Endothelial cell of umbilical vein (primary cell): ENCODE results near the gene CCDC60. TPM values are rescaled to one million over a fixed set of nuclear protein-coding genes. Genes with fewer than 3 reads are reported as not detected.

Experiments used
- BruUV-seq: library from RNA; stranded (reverse); fragments of 400-500 nt; replicated peaks from 2 replicates; lab custom pipeline; 2021; lab: Mats Ljungman, UMichigan
- CTCF ChIA-PET: fragments of 300-600, 350-600 bp; sonication (Branson Sonifier 250); formaldehyde crosslinking; loops from one replicate; lab custom pipeline; 2021; ENCODE audit warnings: antibody characterized with exemption, inconsistent platforms; lab: Charles Lee
- POLR2A ChIA-PET: fragments of 300-600, 350-600 bp; sonication (Branson Sonifier 250); formaldehyde crosslinking; loops from one replicate; lab custom pipeline; 2021; ENCODE audit warnings: antibody characterized with exemption, inconsistent platforms; lab: Charles Lee
- DNase-seq: peaks from one replicate; pipeline ENCODE4 v3.0.0-alpha.2; 2011; ENCODE audit warnings: low read depth, low spot score
- FAIRE-seq: peaks from 2 replicates; lab custom pipeline; 2011; peaks lifted over from hg19 to GRCh38; lab: Jason Lieb, UNC
- H2AFZ ChIP-seq: 2 replicates; pipeline ENCODE4 v1.6.0; 2012; ENCODE audit warnings: low read depth, low read length, control low read depth, inconsistent platforms
- H3K27ac ChIP-seq: 2 replicates; pipeline ENCODE4 v1.5.1; 2011; ENCODE audit warnings: low read depth, mild to moderate bottlenecking, control low read depth, low read length, moderate library complexity; ENCODE audit not compliant: insufficient read depth
- H3K27me3 ChIP-seq, 2 experiments: 2 replicates each; pipeline versions ENCODE4 v1.6.0 to v1.6.1; 2011; ENCODE audit warnings: low read length in 2 of 2, mixed read lengths in 1 of 2; ENCODE audit not compliant: control insufficient read depth in 2 of 2, insufficient read depth in 2 of 2
- H3K36me3 ChIP-seq, 2 experiments: 2 replicates in 1 of 2; 3 replicates in 1 of 2; pipeline ENCODE4 v1.5.1; 2011; ENCODE audit warnings: low read length in 2 of 2, mild to moderate bottlenecking in 1 of 2, moderate library complexity in 1 of 2; ENCODE audit not compliant: control insufficient read depth in 2 of 2, insufficient read depth in 2 of 2; ENCODE audit errors: extremely low read depth in 1 of 2
- H3K4me1 ChIP-seq: 3 replicates; pipeline ENCODE4 v1.5.1; 2011; ENCODE audit warnings: mild to moderate bottlenecking, low read length; ENCODE audit not compliant: control insufficient read depth, insufficient read depth; ENCODE audit errors: extremely low read depth
- H3K4me2 ChIP-seq: 2 replicates; pipeline ENCODE4 v1.6.1; 2011; ENCODE audit warnings: low read length, control low read depth, mixed read lengths; ENCODE audit not compliant: insufficient read depth
- H3K4me3 ChIP-seq, 3 experiments: fragments of 200-600 bp in 1 of 3; sonication (generic), shearing (Covaris generic) in 1 of 3; replicated peaks in 1 of 3; 2 replicates each; pipeline ENCODE4 v1.5.1; 2011 to 2016; ENCODE audit warnings: control low read depth in 3 of 3, low read length in 3 of 3, mild to moderate bottlenecking in 2 of 3, inconsistent platforms in 1 of 3, low read depth in 1 of 3, moderate library complexity in 1 of 3; ENCODE audit not compliant: insufficient read depth in 1 of 3
- H3K79me2 ChIP-seq: 2 replicates; pipeline ENCODE4 v1.6.0; 2012; ENCODE audit warnings: low read length, inconsistent platforms; ENCODE audit not compliant: control insufficient read depth, insufficient read depth
- H3K9ac ChIP-seq: replicated peaks from 2 replicates; pipeline ENCODE3; 2011; ENCODE audit warnings: low read length, control low read depth; ENCODE audit not compliant: insufficient read depth; ENCODE audit errors: extremely low read depth
- H3K9me1 ChIP-seq: replicated peaks from 3 replicates; pipeline ENCODE4 v1.6.0; 2011; ENCODE audit warnings: mild to moderate bottlenecking, low read length; ENCODE audit not compliant: control insufficient read depth, insufficient read depth; ENCODE audit errors: extremely low read depth
- H3K9me3 ChIP-seq: replicated peaks from 2 replicates; pipeline ENCODE4 v1.5.1; 2012; ENCODE audit warnings: low read length, inconsistent platforms; ENCODE audit not compliant: control insufficient read depth, insufficient read depth
- H4K20me1 ChIP-seq: replicated peaks from 2 replicates; pipeline ENCODE3; 2011; ENCODE audit warnings: mild to moderate bottlenecking, low read length; ENCODE audit not compliant: control insufficient read depth, insufficient read depth; ENCODE audit errors: extremely low read depth
- CTCF ChIP-seq, 2 donors: IDR thresholded peaks; 1 replicate in 1 of 2; 2 replicates in 1 of 2; pipeline ENCODE4 v1.5.1; 2011; ENCODE audit warnings: low read length in 2 of 2, mild to moderate bottlenecking in 2 of 2, moderate library complexity in 2 of 2, control low read depth in 1 of 2, inconsistent platforms in 1 of 2, low read depth in 1 of 2; ENCODE audit not compliant: insufficient read depth in 1 of 2; ENCODE audit errors: extremely low read depth in 1 of 2
- EZH2 ChIP-seq: IDR thresholded peaks from 2 replicates; pipeline ENCODE4 v1.6.1; 2012; ENCODE audit warnings: borderline replicate concordance, low read depth, mild to moderate bottlenecking, moderate library complexity, low read length, inconsistent platforms; ENCODE audit not compliant: severe bottlenecking
- FOS ChIP-seq: IDR thresholded peaks from 2 replicates; pipeline ENCODE4 v1.6.1; 2011; ENCODE audit warnings: mild to moderate bottlenecking, low read length, moderate library complexity, borderline replicate concordance; ENCODE audit not compliant: insufficient read depth
- GATA2 ChIP-seq: IDR thresholded peaks from 2 replicates; pipeline ENCODE4 v1.7.0; 2011; ENCODE audit warnings: low read depth, mild to moderate bottlenecking, moderate library complexity, mixed read lengths, low read length; ENCODE audit not compliant: insufficient read length, insufficient read depth
- JUN ChIP-seq: IDR thresholded peaks from 2 replicates; pipeline ENCODE4 v1.6.1; 2011; ENCODE audit warnings: borderline replicate concordance, low read depth; ENCODE audit not compliant: insufficient read length, insufficient read depth
- MAX ChIP-seq: IDR thresholded peaks from 2 replicates; pipeline ENCODE4 v1.6.1; 2011; ENCODE audit not compliant: insufficient read depth, insufficient read length
- MYC ChIP-seq: IDR thresholded peaks from one replicate; pipeline ENCODE4 v1.6.1; 2011; ENCODE audit warnings: mild to moderate bottlenecking, low read depth, low read length
- POLR2A ChIP-seq: IDR thresholded peaks from 2 replicates; pipeline ENCODE4 v1.6.1; 2012; ENCODE audit warnings: low read depth, mild to moderate bottlenecking, control low read depth, low read length
- POLR2AphosphoS5 ChIP-seq: IDR thresholded peaks from 2 replicates; pipeline ENCODE4 v1.6.1; 2012; ENCODE audit warnings: low read depth, mild to moderate bottlenecking, control low read depth, low read length, moderate library complexity; ENCODE audit not compliant: insufficient read depth
- dilution Hi-C: fragments of 300-500 bp; cut with MboI; formaldehyde crosslinking; loops from one replicate; pipeline ENCODE4 v1.15.0; 2019; ENCODE audit warnings: low sequenced_read_pairs; ENCODE audit not compliant: extremely low pct_ligation_motif_present
- intact Hi-C: fragments of 100-400 bp; cut with micrococcal nuclease; formaldehyde crosslinking; loops from one replicate; pipeline ENCODE4 v1.10.0; 2022
- polyA plus RNA-seq, 4 experiments: library from polyadenylated mRNA; depleted of rRNA in 3 of 4; stranded (reverse) in 3 of 4; unstranded in 1 of 4; fragments of >200 nt; gene quantifications; 2 replicates each; pipeline versions ENCODE4 v1.2.1 to v1.2.3, GENCODE V29; 2011 to 2012; ENCODE audit warnings: missing spikeins in 1 of 4
- total RNA-seq: library from RNA; stranded (reverse); gene quantifications from 2 replicates; pipeline ENCODE4 v1.2.3, GENCODE V29; 2021

The CCDC60 gene
- total and polyA plus RNA-seq, 2 donors (not counting 3 experiments of a cell fraction or from before 2014, with no cell fraction given): not detected

- CTCF ChIA-PET: interaction anchor here (0.9 kb wide), 1 partner anchor 58 kb away, joined by 3 read pairs; no protein-coding TSS in a partner anchor
- Histone ChIP-seq H3K9me1 (no peaks in the 10 kb centered on the region), H4K20me1 (no peaks in the 10 kb centered on the region), H3K27me3 (no peaks in the 10 kb centered on the region), H3K4me2 (no peak overlapping the region), H3K4me3 (no peak overlapping the region), H3K9ac (no peak overlapping the region), H3K4me1 (no peaks in the 10 kb centered on the region), H3K27ac (no peak overlapping the region), H3K79me2 (no peaks in the 10 kb centered on the region), H3K36me3 (no peaks in the 10 kb centered on the region), H2AFZ (no peak overlapping the region), H3K9me3 (no peaks in the 10 kb centered on the region)
- intact Hi-C loops (no loop called here), dilution Hi-C loops (no loop called here)
- TF ChIP-seq EZH2 (no peak), MYC (no peak), JUN (no peak), MAX (no peak), CTCF (IDR thresholded peaks at IDR 0.05; ENCODE audit: extremely low read depth in 1 of 2, insufficient read depth in 1 of 2, low read depth in 1 of 2, low read length in 2 of 2) (no peak), FOS (no peak), POLR2AphosphoS5 (no peak), POLR2A (no peak), GATA2 (no peak)
- POLR2A ChIA-PET: no interaction called here
- DNase-seq (no peak), FAIRE-seq (no peak)
- no TSS peak for BruUV-seq
Measured at GRCh38 chr12:119486599-119487154, 152.1 kb downstream of the CCDC60 start.
